ENCODE measurements around the gene TMEM239.
"Not testable (repeated sequence)": the region's sequence is repeated elsewhere in the genome, so short reads cannot be mapped to it uniquely, and the experiment has no call there.

The TMEM239 gene

DNA sequence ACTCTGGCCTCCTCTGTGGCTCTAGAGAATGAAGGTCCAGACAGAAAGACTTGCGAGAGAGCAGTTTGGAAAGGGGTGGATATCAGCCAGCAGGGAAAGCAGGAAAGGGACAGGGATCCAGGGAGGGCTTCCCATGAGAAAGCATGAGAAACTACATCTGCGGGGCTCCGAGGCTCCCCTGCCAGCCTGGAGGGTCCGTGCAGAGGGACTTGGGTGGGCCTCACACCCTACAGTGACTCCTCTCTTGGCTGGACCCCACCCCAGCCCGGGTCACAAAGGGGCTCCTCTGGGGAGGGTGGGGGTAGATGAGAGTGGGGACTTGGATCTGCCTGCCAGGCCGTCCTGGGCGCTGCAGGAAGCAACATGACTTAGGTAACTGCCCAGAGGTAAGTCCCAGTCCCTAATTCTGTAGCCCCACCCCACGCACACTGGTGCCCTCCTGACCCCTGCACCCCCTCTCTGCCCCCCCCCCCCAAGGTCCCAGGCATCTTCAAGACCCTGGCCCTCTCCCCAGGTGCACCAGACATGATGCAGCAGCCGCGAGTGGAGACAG lies at the start of gene TMEM239:
TMEM239 (plus strand) TSS at position 335 of the 553 bp plus-strand sequence; CDS start at position 526, 191 bp downstream.
- in situ Hi-C loops (cut with HindIII; ENCODE audit: low sequenced_read_pairs): no loop called here

DNA sequence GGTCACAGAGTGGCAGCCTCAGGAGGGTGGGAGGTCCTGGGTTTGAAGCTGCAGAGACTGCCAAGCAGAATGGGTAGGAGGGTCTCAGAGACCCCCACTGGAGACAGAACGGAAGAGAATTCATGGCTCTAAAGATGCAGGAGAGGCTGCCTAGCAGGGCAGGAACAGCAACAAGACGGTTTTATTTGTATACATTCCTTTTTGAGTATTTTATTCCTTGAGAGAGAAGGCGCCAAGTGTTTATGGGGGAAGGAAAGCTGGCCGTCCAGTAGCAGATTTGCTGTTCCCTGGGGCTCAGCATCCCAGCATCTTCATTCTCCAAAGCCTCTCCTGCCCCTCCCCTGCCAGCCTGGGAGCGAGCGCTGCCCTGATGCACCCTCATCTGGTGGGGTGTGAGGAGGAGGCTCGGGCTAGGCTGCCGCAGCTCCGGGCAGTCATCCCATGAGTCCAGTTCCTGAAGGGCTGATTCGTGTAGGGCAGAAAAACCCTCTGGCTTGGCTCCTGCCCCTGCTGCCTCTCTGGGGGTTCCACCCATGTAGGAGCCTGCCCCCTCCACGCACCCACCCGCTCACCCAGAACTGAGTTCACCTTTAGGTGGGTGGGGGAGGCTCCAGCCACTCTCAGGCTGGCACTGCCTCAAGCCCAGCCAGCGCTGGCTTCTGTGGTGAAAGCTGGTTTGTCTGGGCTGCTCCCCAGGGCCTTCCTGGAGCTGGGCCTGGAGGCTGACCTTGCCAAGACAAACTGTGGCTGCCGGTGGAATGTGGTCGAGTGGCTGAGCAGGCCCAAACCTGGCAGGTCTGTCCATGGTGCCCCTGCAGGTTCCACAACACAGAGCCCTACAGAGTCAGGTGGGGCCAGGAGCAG lies 48.2 kb upstream of the TMEM239 start:
- in situ Hi-C loops (cut with HindIII; ENCODE audit: low sequenced_read_pairs): no loop called here

DNA sequence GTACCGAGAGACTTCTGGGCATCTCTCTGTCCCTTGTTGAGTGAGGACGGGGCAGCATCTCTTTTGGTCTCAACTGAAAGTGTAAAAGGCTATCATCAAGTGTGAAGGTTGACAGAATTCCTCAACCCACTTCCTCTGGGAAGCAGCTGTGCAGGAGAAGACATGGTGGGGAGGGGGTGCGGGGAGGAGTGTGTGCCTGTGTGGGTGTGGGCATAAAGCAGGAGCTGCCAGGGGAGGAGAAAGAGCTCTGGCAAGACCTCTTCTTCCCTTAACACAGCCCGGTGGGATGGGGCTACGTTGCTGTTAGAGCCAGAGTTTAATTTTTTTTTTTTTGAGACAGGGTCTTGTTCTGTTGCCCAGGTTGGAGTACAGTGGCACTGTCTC lies 47.5 kb upstream of the TMEM239 start:
- in situ Hi-C loops (cut with HindIII; ENCODE audit: low sequenced_read_pairs): no loop called here

DNA sequence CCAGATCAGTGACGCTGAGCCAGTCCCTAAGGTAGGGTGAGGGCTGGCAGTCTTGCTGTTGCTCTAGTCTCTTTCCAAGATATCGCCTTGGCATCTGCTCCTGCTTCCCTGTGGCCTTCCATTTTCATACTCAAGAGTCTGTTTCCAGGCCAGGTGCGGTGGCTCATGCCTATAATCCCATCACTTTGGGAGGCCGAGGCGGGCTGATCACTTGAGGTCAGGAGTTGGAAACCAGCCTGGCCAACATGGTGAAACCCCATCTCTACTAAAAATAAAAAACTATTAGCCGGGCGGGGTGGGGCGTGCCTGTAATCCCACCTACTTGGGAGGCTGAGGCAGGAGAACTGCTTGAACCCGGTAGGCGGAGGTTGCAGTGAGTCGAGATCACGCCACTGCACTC lies 46.1 kb upstream of the TMEM239 start:
- in situ Hi-C loops (cut with HindIII; ENCODE audit: low sequenced_read_pairs): not testable (repeated sequence)

DNA sequence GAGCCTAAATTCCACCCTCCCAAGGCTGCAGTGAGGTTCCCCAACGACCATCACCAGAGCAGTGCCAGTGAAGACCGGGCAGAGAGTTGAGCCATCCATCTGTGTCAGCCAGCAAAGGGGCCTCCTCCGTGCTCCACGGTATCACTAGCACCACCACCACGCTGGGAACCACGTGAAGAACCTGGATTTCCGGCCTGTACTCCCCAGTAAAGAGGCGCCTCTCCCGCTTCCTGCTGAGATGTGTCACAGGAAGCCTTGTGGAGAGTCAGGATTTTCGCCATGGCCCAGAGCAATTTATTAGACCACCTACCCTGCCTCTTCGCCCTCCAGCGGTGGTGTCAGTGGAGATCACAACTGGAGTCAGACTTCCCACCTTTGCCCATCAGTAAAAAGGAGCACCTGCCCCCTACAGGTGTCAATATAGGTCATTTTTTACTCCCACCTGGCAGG lies 44.5 kb upstream of the TMEM239 start:
- in situ Hi-C loops (cut with HindIII; ENCODE audit: low sequenced_read_pairs): no loop called here

GRCh38 chr20:2773812-2774211 lies 42.4 kb upstream of the TMEM239 start:
- in situ Hi-C loops (cut with HindIII; ENCODE audit: low sequenced_read_pairs): no loop called here

- in situ Hi-C loops (cut with HindIII; ENCODE audit: low sequenced_read_pairs): no loop called here
Measured at GRCh38 chr20:2775139-2775538, 41.0 kb upstream of the TMEM239 start.

DNA sequence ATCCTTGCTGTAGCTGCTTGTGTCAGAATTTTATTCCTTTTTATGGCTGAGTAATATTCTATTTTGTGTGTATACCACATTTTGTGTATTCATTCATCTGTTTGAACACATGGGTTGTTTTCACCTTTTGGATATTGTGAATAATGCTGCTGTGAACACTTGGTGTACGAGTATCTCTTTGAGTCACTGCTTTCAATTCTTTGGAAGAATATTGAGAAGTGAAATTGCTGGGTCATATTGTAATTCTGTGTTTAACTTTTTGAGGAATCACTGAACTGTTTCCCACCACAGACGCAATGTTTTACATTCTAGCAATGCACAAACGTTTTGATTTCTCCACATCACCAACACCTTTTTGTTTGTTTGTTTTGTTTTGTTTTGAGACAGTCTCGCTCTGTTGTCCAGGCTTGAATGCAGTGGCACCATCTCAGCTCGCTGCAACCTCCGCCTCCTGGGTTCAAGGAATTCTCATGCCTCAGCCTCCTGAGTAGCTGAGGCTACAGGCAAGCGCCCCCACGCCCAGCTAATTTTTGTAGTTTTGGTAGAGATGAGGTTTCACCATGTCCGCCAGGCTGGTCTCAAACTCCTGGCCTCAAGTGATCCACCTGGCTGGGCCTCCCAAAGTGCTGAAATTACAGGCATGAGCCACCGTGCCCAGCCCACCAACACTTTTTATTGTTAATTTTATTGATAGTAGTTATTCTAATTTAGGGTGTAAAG lies 37.4 kb upstream of the TMEM239 start:
- in situ Hi-C loops (cut with HindIII; ENCODE audit: low sequenced_read_pairs): no loop called here

GRCh38 chr20:2780948-2781347 lies 35.2 kb upstream of the TMEM239 start:
- in situ Hi-C loops (cut with HindIII; ENCODE audit: low sequenced_read_pairs): no loop called here

DNA sequence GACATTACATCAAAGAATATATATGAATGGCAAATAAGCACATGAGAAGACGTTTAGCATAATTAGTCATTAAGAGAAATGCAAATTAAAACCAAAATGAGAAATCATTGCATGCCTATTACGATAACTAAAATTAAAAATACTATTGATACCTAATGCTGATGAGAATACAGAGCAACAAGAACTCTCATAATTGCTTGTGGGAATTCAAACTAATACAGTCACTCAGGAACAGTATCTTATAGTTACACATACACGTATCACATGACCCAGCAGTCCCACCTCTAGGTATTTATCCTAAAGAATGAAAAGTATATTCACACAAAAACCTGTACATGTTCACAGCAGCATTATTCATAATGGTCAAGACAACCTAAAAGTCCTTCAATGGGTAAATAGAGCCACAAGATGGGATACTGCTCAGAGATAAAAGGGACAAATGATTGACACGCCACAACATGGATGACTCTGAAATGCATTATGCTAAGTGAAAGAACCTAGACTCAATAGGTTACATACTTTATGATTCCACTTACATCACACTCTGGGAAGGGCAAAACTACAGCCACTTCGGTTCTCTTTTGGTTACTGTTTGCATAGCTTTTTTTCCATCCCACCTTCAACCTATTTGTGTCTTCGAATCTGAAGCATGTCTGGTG lies 32.1 kb upstream of the TMEM239 start:
- in situ Hi-C loops (cut with HindIII; ENCODE audit: low sequenced_read_pairs): no loop called here

DNA sequence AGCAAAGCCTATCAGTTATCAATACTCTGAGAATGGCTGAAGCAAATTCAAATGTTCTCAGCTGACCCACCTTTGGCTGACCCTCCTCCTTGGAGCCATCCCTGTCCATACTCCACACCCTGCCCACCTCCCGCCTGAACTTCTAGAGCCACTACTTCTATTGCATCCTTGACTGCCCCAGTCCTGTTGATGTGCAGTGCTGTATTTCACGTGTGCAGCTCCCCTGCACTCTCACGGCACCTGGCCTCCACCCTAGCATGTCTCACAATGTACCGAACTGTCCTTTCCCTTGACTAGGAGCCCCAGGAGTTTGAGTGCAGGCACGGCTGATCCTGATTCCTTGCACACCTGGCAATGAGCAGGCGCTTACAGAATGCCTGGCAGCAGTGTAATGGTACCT lies 22.7 kb upstream of the TMEM239 start:
- in situ Hi-C loops (cut with HindIII; ENCODE audit: low sequenced_read_pairs): no loop called here

DNA sequence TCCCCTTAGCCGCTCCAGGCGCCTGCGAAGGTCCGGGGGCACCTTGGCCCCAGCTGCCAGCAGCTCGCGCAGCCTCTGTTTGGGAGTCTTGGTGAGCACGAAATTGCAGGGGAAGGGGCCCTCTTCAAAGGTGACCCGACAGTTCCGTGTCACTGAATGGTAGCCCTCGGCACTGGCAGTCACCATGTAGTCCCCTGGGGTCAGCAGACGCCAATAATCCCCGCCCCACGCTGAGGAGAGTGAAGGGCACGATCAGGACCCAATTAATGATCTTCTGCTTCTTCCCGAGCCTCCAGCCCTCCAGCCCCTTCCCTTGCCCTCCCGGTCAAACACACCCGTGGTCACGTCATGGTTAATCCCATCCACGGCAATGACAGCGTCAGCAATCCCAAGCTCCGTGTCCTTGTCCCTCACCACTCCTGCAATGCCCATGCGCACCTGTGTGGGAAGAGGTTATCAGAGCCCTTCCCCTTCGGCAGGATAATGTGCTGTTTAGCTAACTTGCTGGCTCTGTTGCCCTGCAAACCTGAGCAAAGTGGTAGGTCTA lies 21.9 kb upstream of the TMEM239 start:
- in situ Hi-C loops (cut with HindIII; ENCODE audit: low sequenced_read_pairs): no loop called here

DNA sequence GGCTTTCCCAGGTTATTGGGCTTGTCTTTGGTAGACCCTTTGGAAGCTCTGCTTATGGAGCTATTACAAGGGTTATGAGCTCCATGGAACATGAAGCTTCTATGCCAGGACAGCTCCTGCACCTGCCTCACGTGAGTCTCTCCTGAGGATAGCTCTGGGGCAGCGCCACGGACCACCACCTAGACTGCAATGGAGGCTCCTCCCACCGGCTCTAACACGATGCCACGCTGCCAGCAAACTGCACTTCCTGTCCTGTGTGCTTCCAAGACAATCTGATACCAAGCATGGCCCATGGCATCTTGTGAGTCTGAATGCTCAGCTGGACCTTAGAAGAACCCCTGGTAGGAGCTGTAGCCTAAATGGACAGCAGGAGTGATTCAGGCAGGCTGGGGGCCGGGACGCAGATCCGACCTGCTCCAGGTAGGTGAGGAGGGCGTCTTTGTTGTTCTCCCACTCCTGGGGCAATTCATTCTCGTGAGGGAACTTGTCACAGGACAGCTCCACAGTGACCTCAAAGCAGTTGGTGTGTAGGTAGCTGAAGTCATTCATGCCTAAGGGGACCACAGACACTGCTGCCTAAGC lies 21.2 kb upstream of the TMEM239 start:
- in situ Hi-C loops (cut with HindIII; ENCODE audit: low sequenced_read_pairs): loop anchor here (5.0 kb wide), 1 partner anchor 37 kb away; no protein-coding TSS in a partner anchor

DNA sequence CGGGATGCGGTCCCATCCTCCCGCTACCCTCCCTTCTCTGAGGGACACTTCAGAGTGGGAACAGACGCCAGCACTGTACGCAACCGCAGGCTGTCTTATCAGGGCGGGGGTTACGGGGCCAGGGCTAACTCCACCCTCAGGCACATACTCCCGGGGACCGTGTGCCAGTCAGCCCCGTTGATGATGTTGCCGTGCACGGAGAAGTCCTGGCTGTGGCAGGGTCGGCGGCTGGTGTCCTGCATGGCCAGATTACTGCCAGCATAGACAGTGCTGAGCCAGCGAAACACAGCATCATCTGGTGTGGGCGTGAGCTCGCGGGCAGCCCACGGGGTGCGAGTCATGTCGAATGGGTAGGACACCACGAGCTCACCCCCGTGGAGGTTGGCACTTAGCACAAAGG lies 20.7 kb upstream of the TMEM239 start:
- in situ Hi-C loops (cut with HindIII; ENCODE audit: low sequenced_read_pairs): loop anchor here (5.0 kb wide), 1 partner anchor 37 kb away; no protein-coding TSS in a partner anchor

DNA sequence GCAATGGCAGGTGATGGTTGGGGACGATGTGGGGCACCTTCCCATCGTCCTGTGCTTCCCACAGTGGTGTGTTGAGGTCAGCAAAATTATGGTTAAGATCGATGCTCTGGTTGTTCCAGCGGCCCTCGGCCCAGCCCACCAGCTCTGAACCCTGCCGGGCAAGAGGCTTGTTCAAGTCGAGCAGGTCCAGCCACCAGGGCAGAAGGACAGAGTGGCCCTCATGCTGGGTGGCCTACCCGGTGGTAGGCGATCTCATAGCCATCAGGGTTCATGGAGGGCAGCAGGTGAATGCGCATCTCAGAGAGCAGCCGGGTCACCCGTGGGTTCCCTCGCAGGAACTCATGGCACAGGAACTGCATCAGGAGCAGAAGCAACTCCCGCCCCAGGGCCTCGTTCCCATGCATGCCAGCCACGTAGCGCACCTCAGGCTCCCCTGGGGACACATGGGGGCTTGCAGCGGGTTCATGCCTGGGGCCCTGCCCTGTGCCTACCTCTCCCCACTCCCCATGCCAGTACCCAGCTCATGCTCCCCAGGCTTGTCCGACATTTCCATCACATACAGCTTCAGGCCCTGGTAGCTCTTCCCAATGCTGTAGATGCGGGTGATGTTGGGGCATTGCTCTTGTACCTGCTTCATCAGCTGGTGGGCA lies 20.0 kb upstream of the TMEM239 start:
- in situ Hi-C loops (cut with HindIII; ENCODE audit: low sequenced_read_pairs): loop anchor here (5.0 kb wide), 1 partner anchor 36 kb away; no protein-coding TSS in a partner anchor

DNA sequence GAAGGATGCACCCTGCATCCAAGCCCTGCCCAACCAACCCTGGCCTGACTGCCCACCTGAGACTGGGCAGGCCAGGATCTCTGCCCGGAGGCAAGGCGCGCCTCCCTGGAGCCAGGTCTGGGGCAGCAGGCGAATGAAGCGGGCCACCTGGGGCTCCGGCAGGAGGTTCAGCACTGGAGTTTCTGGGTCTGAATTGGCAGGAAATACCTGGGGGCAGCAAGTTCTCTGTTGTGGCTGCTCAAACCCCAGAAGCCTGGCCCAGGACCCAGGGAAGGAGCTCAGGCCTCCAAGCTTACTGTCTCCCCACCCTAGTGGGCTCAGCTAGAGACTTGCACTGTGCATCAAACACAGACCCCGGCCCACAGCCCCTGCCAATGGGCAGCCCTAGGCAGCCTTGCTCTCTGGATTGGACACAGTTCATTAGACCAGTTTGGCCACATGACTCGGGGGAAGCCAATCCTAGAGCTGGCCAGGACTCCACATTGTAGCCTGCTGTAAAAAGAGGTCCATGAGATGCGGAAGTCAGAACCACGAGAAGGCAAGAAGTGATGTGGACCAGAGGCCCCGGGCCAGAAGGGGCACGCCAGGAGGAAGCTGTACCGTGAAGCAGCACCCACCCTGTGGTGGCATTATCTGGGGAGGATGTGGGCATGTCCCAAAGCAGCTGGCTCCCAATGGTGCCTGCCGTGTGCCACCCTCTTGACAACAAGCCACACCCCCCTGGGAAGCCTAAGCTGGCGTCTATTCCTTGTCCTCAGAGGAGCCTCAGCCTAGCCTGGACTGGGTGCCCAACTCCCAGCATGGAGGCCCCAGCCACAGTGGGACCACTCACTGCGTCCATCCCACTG lies 18.8 kb upstream of the TMEM239 start:
- in situ Hi-C loops (cut with HindIII; ENCODE audit: low sequenced_read_pairs): loop anchor here (5.0 kb wide), 1 partner anchor 35 kb away; no protein-coding TSS in a partner anchor

GRCh38 chr20:2798095-2798805 lies 17.9 kb upstream of the TMEM239 start:
- in situ Hi-C loops (cut with HindIII; ENCODE audit: low sequenced_read_pairs): loop anchor here (5.0 kb wide), 1 partner anchor 34 kb away; no protein-coding TSS in a partner anchor

- in situ Hi-C loops (cut with HindIII; ENCODE audit: low sequenced_read_pairs): loop anchor here (5.0 kb wide), 1 partner anchor 33 kb away; no protein-coding TSS in a partner anchor
Measured at GRCh38 chr20:2798814-2799213, 17.4 kb upstream of the TMEM239 start.

Measured in endothelial cell of hepatic sinusoid (primary cell).